H9 (cell line): Measurements from ENCODE around the gene PRKAR2B. TPM values are rescaled to one million over a fixed set of nuclear protein-coding genes. Genes with fewer than 3 reads are reported as not detected.

Experiments used
- DNase-seq: peaks from one replicate; pipeline ENCODE4 v3.0.0-alpha.2; 2017
- H2AFZ ChIP-seq: one replicate; pipeline ENCODE4 v1.6.1; 2013; ENCODE audit warnings: mild to moderate bottlenecking, low read length, control low read depth, moderate library complexity
- H2AK5ac ChIP-seq: 2 replicates; pipeline ENCODE4 v1.6.1; 2013; ENCODE audit warnings: low read length, control low read depth, mixed read lengths; ENCODE audit not compliant: insufficient read length
- H2BK120ac ChIP-seq: one replicate; pipeline ENCODE4 v1.6.1; 2013; ENCODE audit warnings: low read depth, mild to moderate bottlenecking, low read length, control low read depth, inconsistent platforms; ENCODE audit not compliant: poor library complexity, severe bottlenecking
- H2BK12ac ChIP-seq: 2 replicates; pipeline ENCODE4 v1.6.1; 2013; ENCODE audit warnings: low read length, control low read depth, mixed read lengths, low read depth; ENCODE audit not compliant: insufficient read length
- H2BK15ac ChIP-seq: 2 replicates; pipeline ENCODE4 v1.6.1; 2013; ENCODE audit warnings: low read depth, low read length, control low read depth
- H2BK20ac ChIP-seq: one replicate; pipeline ENCODE4 v1.6.1; 2013; ENCODE audit warnings: low read depth, mild to moderate bottlenecking, low read length, control low read depth, inconsistent platforms; ENCODE audit not compliant: poor library complexity, severe bottlenecking
- H2BK5ac ChIP-seq: 2 replicates; pipeline ENCODE4 v1.6.1; 2013; ENCODE audit warnings: low read length, control low read depth, mixed read lengths; ENCODE audit not compliant: insufficient read length
- H3K14ac ChIP-seq: 2 replicates; pipeline ENCODE4 v1.6.1; 2013; ENCODE audit warnings: low read length, control low read depth; ENCODE audit not compliant: insufficient read depth
- H3K18ac ChIP-seq: 2 replicates; pipeline ENCODE4 v1.6.1; 2013; ENCODE audit warnings: low read depth, mild to moderate bottlenecking, mixed read lengths, low read length, control low read depth; ENCODE audit not compliant: insufficient read length
- H3K23ac ChIP-seq: 2 replicates; pipeline ENCODE4 v1.6.1; 2013; ENCODE audit warnings: low read length, control low read depth, mixed read lengths, low read depth; ENCODE audit not compliant: insufficient read length
- H3K23me2 ChIP-seq: 2 replicates; pipeline ENCODE4 v1.6.1; 2013; ENCODE audit warnings: low read depth, mild to moderate bottlenecking, mixed read lengths, low read length, control low read depth; ENCODE audit not compliant: insufficient read length, poor library complexity, severe bottlenecking
- H3K27ac ChIP-seq: 2 replicates; pipeline ENCODE4 v1.5.1; 2013; ENCODE audit warnings: low read length, control low read depth, mixed read lengths, low read depth; ENCODE audit not compliant: insufficient read length
- H3K27me3 ChIP-seq: 2 replicates; pipeline ENCODE4 v1.6.1; 2013; ENCODE audit warnings: low read length, control low read depth, inconsistent platforms; ENCODE audit not compliant: insufficient read depth
- H3K4ac ChIP-seq: 2 replicates; pipeline ENCODE4 v1.6.1; 2013; ENCODE audit warnings: low read depth, mild to moderate bottlenecking, control low read depth, inconsistent platforms, low read length, moderate library complexity
- H3K4me1 ChIP-seq: 2 replicates; pipeline ENCODE4 v1.6.1; 2013; ENCODE audit warnings: low read length, control low read depth, inconsistent platforms; ENCODE audit not compliant: insufficient read depth
- H3K4me2 ChIP-seq: 2 replicates; pipeline ENCODE4 v1.6.1; 2013; ENCODE audit warnings: low read length, control low read depth, mixed read lengths; ENCODE audit not compliant: insufficient read length, insufficient read depth
- H3K56ac ChIP-seq: 2 replicates; pipeline ENCODE4 v1.6.1; 2013; ENCODE audit warnings: low read depth, mild to moderate bottlenecking, mixed read lengths, low read length, control low read depth; ENCODE audit not compliant: insufficient read length
- H3K79me1 ChIP-seq: 2 replicates; pipeline ENCODE4 v1.6.1; 2013; ENCODE audit warnings: low read depth, mild to moderate bottlenecking, moderate library complexity, low read length, control low read depth, inconsistent platforms; ENCODE audit not compliant: insufficient read depth, poor library complexity, severe bottlenecking
- H3K79me2 ChIP-seq: 2 replicates; pipeline ENCODE4 v1.6.1; 2013; ENCODE audit warnings: low read length, control low read depth, inconsistent platforms; ENCODE audit not compliant: insufficient read depth
- H3K9ac ChIP-seq: 2 replicates; pipeline ENCODE4 v1.6.1; 2013; ENCODE audit warnings: low read length, control low read depth, mixed read lengths; ENCODE audit not compliant: insufficient read length; ENCODE audit errors: extremely low read depth
- H3K9me3 ChIP-seq: one replicate; pipeline ENCODE4 v1.6.1; 2013; ENCODE audit warnings: low read depth, low read length, inconsistent platforms; ENCODE audit not compliant: control insufficient read depth
- H3T11ph ChIP-seq: one replicate; pipeline ENCODE4 v1.6.1; 2013; ENCODE audit warnings: mild to moderate bottlenecking, low read length, control low read depth, inconsistent platforms
- H4K20me1 ChIP-seq: one replicate; pipeline ENCODE4 v1.6.1; 2013; ENCODE audit not compliant: control insufficient read depth, insufficient read length, insufficient read depth
- H4K5ac ChIP-seq: 2 replicates; pipeline ENCODE4 v1.6.1; 2013; ENCODE audit warnings: low read depth, mild to moderate bottlenecking, mixed read lengths, low read length, control low read depth; ENCODE audit not compliant: insufficient read length
- H4K8ac ChIP-seq: replicated peaks from 2 replicates; pipeline ENCODE4 v1.6.1; 2013; ENCODE audit warnings: low read length, control low read depth, mixed read lengths, low read depth; ENCODE audit not compliant: insufficient read length
- H4K91ac ChIP-seq: 2 replicates; pipeline ENCODE4 v1.6.1; 2013; ENCODE audit warnings: low read depth, mild to moderate bottlenecking, moderate library complexity, mixed read lengths, low read length, control low read depth; ENCODE audit not compliant: insufficient read length
- H3K27ac Mint-ChIP-seq, 3 experiments: 2 replicates in 2 of 3; 3 replicates in 1 of 3; pipeline ENCODE4 v1.8.0; 2020 to 2021; ENCODE audit warnings: mixed read lengths in 3 of 3, mild to moderate bottlenecking in 1 of 3, moderate library complexity in 1 of 3
- H3K27me3 Mint-ChIP-seq: 2 replicates; pipeline ENCODE4 v1.8.0; 2021; ENCODE audit warnings: low read depth, mild to moderate bottlenecking, moderate library complexity, mixed read lengths
- H3K36me3 Mint-ChIP-seq, 3 experiments: 2 replicates in 2 of 3; 3 replicates in 1 of 3; pipeline ENCODE4 v1.8.0; 2020 to 2021; ENCODE audit warnings: low read depth in 3 of 3, mixed read lengths in 3 of 3; ENCODE audit not compliant: insufficient read depth in 1 of 3
- H3K4me1 Mint-ChIP-seq, 2 experiments: 2 replicates each; pipeline ENCODE4 v1.8.0; 2020; ENCODE audit warnings: mixed read lengths in 2 of 2
- H3K4me3 Mint-ChIP-seq, 2 experiments: 2 replicates in 1 of 2; 3 replicates in 1 of 2; pipeline ENCODE4 v1.8.0; 2020 to 2021; ENCODE audit warnings: mild to moderate bottlenecking in 2 of 2, mixed read lengths in 2 of 2, moderate library complexity in 1 of 2
- H3K9me3 Mint-ChIP-seq, 2 experiments: 2 replicates in 1 of 2; 3 replicates in 1 of 2; pipeline ENCODE4 v1.8.0; 2020; ENCODE audit warnings: mild to moderate bottlenecking in 2 of 2, mixed read lengths in 2 of 2, moderate library complexity in 1 of 2
- WGBS: extraction: QIAGEN DNeasy Blood & Tissue Kit; methylation state at CpG from one replicate; pipeline ENCODE4 v1.1.7; 2013; ENCODE audit warnings: missing lambda C conversion rate, low lambda C conversion rate, mixed read lengths; ENCODE audit not compliant: insufficient read length; ENCODE audit errors: extremely low coverage; 5-methylcytosine and 5-hydroxymethylcytosine counted together
- total RNA-seq: library from RNA; stranded (reverse); gene quantifications from 2 replicates; pipeline ENCODE4 v1.2.1, GENCODE V29; 2021
- TF ChIP-seq, protein P1 (sequence below): fragments of 200-600 bp; sonication (generic); conservative IDR thresholded peaks from 3 replicates; pipeline ENCODE4 v1.8.0; 2021; ENCODE audit warnings: antibody characterized with exemption, mild to moderate bottlenecking

Gene PRKAR2B
- total RNA-seq, 1 experiment from 2014 or later: 16.6 TPM

DNA sequence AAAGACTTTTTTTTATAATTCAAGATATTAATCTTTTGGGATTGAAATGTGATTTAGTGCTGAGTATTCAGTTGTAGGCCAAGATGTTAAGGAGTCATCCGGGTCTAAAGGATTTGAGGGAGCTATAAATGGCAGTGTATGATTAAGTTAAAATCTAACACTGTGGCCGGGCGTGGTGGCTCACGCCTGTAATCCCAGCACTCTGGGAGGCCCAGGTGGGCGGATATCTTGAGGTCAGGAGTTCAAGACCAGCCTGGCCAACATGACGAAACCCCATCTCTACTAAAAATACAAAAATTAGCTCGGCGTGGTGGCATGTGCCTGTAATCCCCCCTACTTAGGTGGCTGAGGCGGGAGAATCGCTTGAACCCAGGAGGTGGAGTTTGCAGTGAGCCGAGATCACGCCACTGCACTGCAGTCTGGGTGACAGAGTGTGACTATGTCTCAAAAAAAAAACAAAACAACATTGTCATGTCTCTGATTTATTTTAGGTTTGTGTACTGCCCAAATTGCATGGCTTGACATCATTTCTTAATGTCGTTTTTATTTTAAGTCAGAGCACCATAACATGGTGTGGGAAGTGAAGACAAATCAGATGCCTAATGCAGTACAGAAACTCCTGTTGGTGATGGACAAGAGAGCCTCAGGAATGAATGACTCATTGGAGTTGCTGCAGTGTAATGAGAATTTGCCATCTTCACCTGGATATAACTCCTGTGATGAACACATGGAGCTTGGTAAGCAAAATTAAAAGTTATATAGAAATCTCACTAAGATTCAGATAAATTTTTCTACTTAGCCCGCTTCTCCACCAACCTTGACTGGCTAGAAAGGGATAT, 135.0 kb downstream of the PRKAR2B start:
- no peak overlapping the region for H2AK5ac ChIP-seq
- H2BK20ac ChIP-seq: no peak overlapping the region
- Mint-ChIP-seq H3K36me3 (peaks cover 6 to 34% (median 32%) of the 10 kb centered on the region in 3 experiments; a peak in 5 of 7 replicates), H3K27ac (no peak overlapping the region), H3K4me1 (peaks cover 4 to 6% of the 10 kb centered on the region in 2 experiments), H3K4me3 (no peak overlapping the region), H3K9me3 (no peaks in the 10 kb centered on the region), H3K27me3 (no peaks in the 10 kb centered on the region)
- H4K5ac ChIP-seq: no peak overlapping the region
- H4K8ac ChIP-seq: no peak overlapping the region
- H3K79me1 ChIP-seq: no peaks in the 10 kb centered on the region
- H3K23ac ChIP-seq: no peak overlapping the region
- H2BK120ac ChIP-seq: no peak overlapping the region
- no peak overlapping the region for H3K27ac ChIP-seq
- no peaks in the 10 kb centered on the region for H3K23me2 ChIP-seq
- no peak for DNase-seq
- H4K20me1 ChIP-seq: no peaks in the 10 kb centered on the region
- H3K56ac ChIP-seq: no peak overlapping the region
- H3K4me2 ChIP-seq: no peak overlapping the region
- no peak overlapping the region for H3K4ac ChIP-seq
- H3K18ac ChIP-seq: no peak overlapping the region
- no peak overlapping the region for H4K91ac ChIP-seq
- TF ChIP-seq, protein P1, sequence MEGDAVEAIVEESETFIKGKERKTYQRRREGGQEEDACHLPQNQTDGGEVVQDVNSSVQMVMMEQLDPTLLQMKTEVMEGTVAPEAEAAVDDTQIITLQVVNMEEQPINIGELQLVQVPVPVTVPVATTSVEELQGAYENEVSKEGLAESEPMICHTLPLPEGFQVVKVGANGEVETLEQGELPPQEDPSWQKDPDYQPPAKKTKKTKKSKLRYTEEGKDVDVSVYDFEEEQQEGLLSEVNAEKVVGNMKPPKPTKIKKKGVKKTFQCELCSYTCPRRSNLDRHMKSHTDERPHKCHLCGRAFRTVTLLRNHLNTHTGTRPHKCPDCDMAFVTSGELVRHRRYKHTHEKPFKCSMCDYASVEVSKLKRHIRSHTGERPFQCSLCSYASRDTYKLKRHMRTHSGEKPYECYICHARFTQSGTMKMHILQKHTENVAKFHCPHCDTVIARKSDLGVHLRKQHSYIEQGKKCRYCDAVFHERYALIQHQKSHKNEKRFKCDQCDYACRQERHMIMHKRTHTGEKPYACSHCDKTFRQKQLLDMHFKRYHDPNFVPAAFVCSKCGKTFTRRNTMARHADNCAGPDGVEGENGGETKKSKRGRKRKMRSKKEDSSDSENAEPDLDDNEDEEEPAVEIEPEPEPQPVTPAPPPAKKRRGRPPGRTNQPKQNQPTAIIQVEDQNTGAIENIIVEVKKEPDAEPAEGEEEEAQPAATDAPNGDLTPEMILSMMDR: no peak
- H2AFZ ChIP-seq: no peak overlapping the region
- no peaks in the 10 kb centered on the region for H3K9me3 ChIP-seq
- no peak overlapping the region for H2BK5ac ChIP-seq
- no peak overlapping the region for H2BK12ac ChIP-seq
- no peak overlapping the region for H2BK15ac ChIP-seq
- no peaks in the 10 kb centered on the region for H3K4me1 ChIP-seq
- no peaks in the 10 kb centered on the region; the same call in 1 of the 2 replicates for H3K79me2 ChIP-seq
- H3K9ac ChIP-seq: no peak overlapping the region
- no peaks in the 10 kb centered on the region for H3K27me3 ChIP-seq
- H3K14ac ChIP-seq: no peak overlapping the region
- WGBS: no CpG with 5 or more reads among the region's 14 CpGs
- no peak overlapping the region for H3T11ph ChIP-seq
